Hematopoietic multipotent progenitor cell treated with erythropoietin and hydrocortisone succinate and interleukin-3 and kit ligand, for 6 days (in vitro differentiated cells): ENCODE measurements around the gene KIF27.
"Not testable (repeated sequence)": the region's sequence is repeated elsewhere in the genome, so short reads cannot be mapped to it uniquely, and the experiment has no call there.

Experiments
- DNase-seq: peaks from one replicate; pipeline ENCODE4 v3.0.0-alpha.2; 2015

Gene KIF27

GRCh38 chr9:83920927-83921707 lies at the start of gene KIF27:
KIF27 (minus strand) TSS chr9:83921432; CDS start chr9:83915591, 5,841 bp downstream.
- DNase-seq: peak; percentile 97

GRCh38 chr9:83969602-83970001 lies 48.4 kb upstream of the KIF27 start:
- DNase-seq: no peak

- no peak for DNase-seq
Observed at GRCh38 chr9:83967073-83967472, 45.8 kb upstream of the KIF27 start.

- no peak for DNase-seq
Observed at GRCh38 chr9:83966209-83966582, 45.0 kb upstream of the KIF27 start.

- DNase-seq: peak; percentile 54
Observed at GRCh38 chr9:83965350-83966208, 44.3 kb upstream of the KIF27 start.

- no peak for DNase-seq
Observed at GRCh38 chr9:83964973-83965349, 43.7 kb upstream of the KIF27 start.

- DNase-seq: no peak
Observed at GRCh38 chr9:83962165-83962564, 40.9 kb upstream of the KIF27 start.

- DNase-seq: no peak
Observed at GRCh38 chr9:83960991-83961390, 39.8 kb upstream of the KIF27 start.

- no peak for DNase-seq
Observed at GRCh38 chr9:83959061-83959460, 37.8 kb upstream of the KIF27 start.

GRCh38 chr9:83957248-83957513 lies 35.9 kb upstream of the KIF27 start:
- no peak for DNase-seq

- DNase-seq: peak; percentile 90
Observed at GRCh38 chr9:83956436-83957247, 35.4 kb upstream of the KIF27 start.

GRCh38 chr9:83956086-83956435 lies 34.8 kb upstream of the KIF27 start:
- DNase-seq: peak; percentile 76

- DNase-seq: not testable (repeated sequence)
Observed at GRCh38 chr9:83948096-83948495, 26.9 kb upstream of the KIF27 start.

GRCh38 chr9:83940590-83941303 lies 19.5 kb upstream of the KIF27 start:
- no peak for DNase-seq

- peak; percentile 89 for DNase-seq
Observed at GRCh38 chr9:83937861-83938455, 16.7 kb upstream of the KIF27 start.

- no peak for DNase-seq
Observed at GRCh38 chr9:83936523-83936922, 15.3 kb upstream of the KIF27 start.

- peak; percentile 25 for DNase-seq
Observed at GRCh38 chr9:83935276-83935935, 14.2 kb upstream of the KIF27 start.

- DNase-seq: peak; percentile 64
Observed at GRCh38 chr9:83934569-83935275, 13.5 kb upstream of the KIF27 start.

- DNase-seq: no peak
Observed at GRCh38 chr9:83933790-83934189, 12.6 kb upstream of the KIF27 start.

GRCh38 chr9:83932851-83933250 lies 11.6 kb upstream of the KIF27 start:
- no peak for DNase-seq

GRCh38 chr9:83932011-83932410 lies 10.8 kb upstream of the KIF27 start:
- peak; percentile 73 for DNase-seq
